GF-D8 (cell line): ENCODE measurements around the gene RIPK3.
A peak's percentile ranks its signal among the peaks of the same experiment; 100 is the strongest.

ENCODE experiments used
- DNase-seq: peaks from one replicate; lab custom pipeline; 2025; lab: John Stamatoyannopoulos, UW

Gene RIPK3

DNA sequence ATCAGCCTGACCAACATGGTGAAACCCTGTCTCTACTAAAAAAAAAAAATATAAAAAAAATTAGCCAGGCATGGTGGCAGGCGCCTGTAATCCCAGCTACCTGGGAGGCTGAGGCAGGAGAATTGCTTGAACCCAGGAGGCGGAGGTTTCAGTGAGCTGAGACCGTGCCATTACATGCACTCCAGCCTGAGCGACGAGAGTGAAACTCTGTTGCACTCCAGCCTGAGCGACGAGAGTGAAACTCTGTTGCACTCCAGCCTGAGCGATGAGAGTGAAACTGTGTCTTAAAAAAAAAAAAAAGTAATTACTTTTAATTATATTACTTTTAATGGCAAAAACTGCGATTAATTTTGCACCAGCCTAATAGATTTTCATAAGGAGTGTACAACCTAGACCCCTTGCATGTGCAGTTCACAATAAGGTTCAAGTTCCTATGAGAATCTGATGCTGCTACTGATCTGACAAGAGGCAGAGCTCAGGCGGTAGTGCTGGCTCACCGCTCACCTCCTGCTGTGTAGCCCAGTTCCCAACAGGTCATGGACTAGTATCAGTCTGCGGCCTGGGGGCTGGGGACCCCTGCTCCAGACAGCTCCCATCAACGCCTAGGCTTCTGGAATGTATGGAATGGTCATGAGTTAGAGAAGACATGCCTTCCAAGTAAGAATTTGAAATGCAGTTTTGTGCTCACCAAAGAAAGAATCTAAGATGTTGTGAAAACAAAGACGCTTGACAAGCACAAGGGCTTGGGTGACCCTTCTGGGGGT is 18.4 kb downstream of the RIPK3 start:
- DNase-seq: no peak

DNA sequence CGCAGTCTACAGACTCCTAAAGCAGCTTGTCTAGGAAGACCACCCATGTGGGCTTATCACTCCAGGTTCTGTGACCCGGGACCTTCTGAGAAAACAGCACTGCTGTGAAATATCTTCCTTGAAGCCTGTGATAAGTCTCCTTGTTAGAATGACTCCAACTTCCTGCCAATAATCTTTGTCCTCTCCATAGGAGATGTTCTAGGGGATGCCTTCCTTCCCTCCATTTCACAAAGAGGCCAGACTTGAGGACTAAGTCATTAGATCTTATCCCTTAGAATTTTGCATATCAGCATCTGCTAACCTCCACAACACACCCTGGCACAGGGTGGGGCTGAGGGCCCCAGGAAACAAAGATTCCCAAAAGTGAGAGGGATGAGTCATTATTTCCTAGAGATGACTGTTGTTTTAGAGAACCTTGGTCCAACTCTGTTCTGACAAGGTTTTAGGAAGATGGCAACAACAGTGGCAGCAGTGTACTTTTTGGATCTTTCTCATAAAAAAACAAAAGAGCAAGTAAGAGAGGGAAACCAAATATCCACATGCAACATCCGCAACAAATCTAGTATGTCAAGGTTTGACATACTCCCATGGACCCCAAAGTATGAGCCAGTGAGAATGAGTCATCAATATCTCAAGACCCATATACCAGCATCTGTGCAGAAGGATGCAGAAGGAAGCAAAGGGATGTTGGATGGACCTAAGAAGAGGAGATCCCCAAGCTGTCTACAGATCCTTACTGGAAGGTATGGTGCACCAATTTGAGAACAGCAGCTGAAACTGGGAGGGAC is 22.5 kb downstream of the RIPK3 start:
- DNase-seq: no peak

- no peak for DNase-seq
Measured at GRCh38 chr14:24316597-24316950, 23.2 kb downstream of the RIPK3 start.

DNA sequence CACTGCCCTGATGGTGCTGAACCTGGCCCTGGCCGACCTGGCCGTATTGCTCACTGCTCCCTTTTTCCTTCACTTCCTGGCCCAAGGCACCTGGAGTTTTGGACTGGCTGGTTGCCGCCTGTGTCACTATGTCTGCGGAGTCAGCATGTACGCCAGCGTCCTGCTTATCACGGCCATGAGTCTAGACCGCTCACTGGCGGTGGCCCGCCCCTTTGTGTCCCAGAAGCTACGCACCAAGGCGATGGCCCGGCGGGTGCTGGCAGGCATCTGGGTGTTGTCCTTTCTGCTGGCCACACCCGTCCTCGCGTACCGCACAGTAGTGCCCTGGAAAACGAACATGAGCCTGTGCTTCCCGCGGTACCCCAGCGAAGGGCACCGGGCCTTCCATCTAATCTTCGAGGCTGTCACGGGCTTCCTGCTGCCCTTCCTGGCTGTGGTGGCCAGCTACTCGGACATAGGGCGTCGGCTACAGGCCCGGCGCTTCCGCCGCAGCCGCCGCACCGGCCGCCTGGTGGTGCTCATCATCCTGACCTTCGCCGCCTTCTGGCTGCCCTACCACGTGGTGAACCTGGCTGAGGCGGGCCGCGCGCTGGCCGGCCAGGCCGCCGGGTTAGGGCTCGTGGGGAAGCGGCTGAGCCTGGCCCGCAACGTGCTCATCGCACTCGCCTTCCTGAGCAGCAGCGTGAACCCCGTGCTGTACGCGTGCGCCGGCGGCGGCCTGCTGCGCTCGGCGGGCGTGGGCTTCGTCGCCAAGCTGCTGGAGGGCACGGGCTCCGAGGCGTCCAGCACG is 23.8 kb downstream of the RIPK3 start:
- no peak for DNase-seq

DNA sequence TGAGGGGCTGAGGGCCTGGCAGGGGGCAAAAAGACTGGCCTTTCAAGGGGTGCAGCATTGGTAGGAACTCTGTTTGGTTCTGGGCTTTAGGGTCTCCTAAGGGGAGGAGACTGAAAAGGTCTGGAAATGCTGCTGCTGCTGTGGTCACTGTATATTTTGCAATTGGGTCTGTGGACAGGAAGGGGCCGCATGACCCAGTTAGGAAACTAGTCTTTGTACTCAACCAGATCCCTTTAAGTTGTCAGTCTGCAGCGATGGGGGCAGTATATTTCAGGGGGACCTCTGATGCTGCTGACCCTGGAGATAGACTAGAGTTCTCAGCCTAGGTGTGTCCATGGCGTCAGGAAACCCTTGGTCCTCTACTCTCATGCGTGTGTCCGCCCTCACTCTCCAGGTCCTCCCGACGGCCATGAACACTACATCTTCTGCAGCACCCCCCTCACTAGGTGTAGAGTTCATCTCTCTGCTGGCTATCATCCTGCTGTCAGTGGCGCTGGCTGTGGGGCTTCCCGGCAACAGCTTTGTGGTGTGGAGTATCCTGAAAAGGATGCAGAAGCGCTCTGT is 24.5 kb downstream of the RIPK3 start:
- DNase-seq: no peak

DNA sequence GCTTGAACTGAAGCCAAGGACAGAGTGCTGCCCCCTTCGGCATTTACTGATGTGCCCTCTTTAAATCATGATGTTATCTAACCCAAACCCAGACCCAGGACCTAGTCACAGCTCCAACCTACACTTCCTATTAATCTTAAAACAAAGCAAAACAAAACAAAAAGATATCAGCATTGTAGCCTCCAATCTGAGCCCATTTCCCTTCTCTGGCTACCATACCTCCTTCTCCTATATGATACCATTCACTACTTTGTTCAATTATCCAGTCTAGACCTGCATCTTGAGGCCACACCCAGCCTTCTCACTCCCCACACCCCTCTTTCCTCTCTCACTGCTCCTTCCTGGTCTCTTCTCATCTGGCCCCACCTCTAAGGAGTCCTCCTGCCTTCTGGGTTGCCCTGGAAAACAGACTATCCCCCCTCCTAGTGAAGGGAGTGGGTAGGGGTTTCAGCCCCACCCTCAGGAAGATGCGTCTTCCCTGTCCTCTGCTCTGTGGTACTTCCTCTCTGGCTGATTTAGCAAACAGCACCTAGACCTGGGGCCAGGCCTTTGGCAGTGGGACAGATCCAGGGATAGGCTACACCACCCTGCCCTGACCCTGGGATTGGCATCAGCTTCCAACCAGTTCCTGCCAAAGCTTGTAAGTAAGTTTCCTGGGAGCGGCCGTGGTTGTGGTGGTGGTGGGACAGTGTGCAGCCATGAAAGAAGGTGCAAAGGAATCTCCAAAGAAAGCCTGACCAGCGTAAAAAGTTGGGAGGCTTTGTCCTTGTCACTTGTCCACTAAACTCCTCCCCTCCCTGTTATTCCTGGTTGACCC is 25.2 kb downstream of the RIPK3 start:
- DNase-seq: no peak

DNA sequence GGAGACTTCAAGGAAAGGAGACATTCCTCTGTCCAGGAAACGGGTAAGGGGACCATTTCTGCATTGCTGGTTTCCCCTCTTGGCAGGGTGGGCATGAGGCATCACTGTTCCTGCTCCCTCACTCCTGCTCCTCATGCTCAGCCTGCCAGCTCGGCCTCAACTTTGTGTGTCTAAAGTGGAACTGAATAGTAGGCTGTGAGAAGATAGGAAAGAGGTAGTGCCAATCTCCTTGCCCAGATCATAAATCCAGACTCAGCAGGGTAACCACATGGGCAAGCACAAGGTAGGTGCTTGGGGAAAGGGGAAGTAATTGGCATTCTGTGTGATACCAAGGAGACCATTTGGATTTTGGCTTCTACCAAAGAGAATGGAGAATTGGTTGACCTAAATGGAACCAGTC is 25.9 kb downstream of the RIPK3 start:
- peak; percentile 52 for DNase-seq

- DNase-seq: peak; percentile 96
Measured at GRCh38 chr14:24312736-24313507, 26.9 kb downstream of the RIPK3 start.

- peak; percentile 57 for DNase-seq
Measured at GRCh38 chr14:24311837-24312615, 27.8 kb downstream of the RIPK3 start.

DNA sequence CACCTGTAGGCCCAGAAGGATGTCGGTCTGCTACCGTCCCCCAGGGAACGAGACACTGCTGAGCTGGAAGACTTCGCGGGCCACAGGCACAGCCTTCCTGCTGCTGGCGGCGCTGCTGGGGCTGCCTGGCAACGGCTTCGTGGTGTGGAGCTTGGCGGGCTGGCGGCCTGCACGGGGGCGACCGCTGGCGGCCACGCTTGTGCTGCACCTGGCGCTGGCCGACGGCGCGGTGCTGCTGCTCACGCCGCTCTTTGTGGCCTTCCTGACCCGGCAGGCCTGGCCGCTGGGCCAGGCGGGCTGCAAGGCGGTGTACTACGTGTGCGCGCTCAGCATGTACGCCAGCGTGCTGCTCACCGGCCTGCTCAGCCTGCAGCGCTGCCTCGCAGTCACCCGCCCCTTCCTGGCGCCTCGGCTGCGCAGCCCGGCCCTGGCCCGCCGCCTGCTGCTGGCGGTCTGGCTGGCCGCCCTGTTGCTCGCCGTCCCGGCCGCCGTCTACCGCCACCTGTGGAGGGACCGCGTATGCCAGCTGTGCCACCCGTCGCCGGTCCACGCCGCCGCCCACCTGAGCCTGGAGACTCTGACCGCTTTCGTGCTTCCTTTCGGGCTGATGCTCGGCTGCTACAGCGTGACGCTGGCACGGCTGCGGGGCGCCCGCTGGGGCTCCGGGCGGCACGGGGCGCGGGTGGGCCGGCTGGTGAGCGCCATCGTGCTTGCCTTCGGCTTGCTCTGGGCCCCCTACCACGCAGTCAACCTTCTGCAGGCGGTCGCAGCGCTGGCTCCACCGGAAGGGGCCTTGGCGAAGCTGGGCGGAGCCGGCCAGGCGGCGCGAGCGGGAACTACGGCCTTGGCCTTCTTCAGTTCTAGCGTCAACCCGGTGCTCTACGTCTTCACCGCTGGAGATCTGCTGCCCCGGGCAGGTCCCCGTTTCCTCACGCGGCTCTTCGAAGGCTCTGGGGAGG is 28.9 kb downstream of the RIPK3 start, which contains the start of gene LTB4R:
LTB4R (plus strand) TSS at position 857 of the 959 bp plus-strand sequence. CDS start 4,150 bp downstream, outside the sequence.
- peak; percentile 58 for DNase-seq

DNA sequence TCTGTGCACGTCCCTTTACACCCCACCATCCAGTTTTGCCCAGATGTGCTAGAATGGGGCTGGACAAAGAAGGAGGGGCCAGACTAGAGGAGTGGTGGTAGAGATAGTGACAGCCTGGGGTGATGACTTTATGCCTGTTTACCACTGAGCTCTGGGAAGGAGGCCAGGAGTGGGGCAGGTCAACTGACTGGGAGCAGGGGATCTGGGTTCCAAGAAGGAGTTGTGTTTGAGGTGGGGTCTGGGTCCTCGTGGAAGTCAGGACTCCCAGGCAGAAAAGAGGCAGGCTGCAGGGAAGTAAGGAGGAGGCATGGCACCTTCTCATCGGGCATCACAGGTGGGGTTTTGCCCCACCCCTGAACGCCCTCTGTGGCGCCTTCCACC is 29.5 kb downstream of the RIPK3 start:
- DNase-seq: no peak

DNA sequence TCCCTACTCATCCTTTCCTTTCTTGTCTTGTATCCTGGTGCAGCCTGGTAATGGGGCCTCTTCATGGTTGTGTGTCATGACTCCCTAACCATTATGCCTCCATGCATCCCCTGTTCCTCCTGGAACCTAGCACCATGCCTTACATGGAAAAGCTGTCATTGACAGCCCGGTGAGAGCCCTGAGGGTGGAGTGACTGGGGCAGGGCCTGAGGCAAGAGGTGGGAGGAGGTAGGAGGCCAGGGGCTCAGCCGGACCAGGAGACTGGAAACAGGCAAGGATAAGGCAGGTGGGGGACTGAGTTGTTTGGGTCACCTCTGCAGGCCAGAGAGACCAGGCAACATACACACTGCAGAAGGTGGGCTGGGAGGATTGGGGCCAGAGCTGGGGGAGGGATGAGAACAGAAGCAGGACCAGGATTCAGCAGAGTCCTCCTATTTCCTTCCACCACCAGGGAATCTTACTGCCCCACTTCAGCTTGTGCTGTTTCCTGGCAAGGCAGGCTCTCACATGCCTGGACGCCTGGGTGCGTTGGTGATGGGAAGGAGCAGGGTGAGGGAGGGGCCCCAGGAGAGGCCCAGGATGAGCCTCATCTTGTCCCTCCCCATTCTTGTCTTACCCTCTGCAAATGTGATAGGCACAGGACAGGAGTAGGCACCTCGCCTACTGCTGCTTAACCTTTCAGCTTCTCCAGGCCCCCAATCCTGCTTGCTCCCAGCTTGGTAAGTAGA is 30.1 kb downstream of the RIPK3 start, which contains the start of gene LTB4R2:
LTB4R2 (plus strand) TSS at position 603 of the 727 bp plus-strand sequence. CDS start 525 bp downstream, outside the sequence.
- no peak for DNase-seq

GRCh38 chr14:24308342-24309124 is 31.3 kb downstream of the RIPK3 start:
- DNase-seq: no peak

DNA sequence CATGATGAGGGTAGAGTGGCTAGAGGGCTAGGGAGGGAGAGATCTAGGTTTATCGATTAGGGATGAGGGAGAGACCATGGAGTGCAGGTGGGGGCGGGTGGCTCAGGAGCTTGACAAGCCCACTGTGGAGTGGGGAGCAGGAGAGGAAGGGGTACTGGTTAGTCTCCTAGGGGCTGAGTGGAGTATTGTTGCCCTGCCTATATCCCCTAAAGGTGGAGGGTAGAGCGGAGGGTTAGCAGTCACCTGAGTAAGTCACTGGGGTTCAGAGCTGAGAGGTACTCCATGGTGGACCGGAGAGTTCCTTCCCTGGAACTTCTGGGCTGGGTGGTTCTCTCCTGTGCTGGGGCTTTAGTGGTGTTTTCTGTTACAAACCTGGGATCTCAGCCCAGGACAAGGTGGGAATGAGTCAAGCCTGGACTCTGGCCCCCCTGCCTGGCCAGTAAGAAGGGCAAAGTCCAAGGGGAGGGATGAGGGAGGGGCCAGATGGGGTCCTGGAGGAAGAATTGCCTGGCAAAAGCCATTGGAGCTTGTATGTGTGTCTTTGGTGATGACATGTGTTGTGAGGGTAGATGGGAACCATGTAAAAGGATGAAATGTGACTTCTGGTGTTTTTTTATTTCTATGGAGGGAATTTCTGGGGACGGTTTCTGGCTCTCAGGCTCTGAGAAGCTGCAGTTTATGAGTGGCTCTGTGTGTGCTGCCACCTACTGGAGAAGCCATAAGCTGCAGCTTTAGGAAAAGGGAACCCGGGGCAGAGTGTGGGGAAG is 32.0 kb downstream of the RIPK3 start, which contains the start of gene CIDEB:
CIDEB (minus strand) TSS at position 403 of the 767 bp plus-strand sequence; CDS start at position 284, 119 bp downstream.
- no peak for DNase-seq

DNA sequence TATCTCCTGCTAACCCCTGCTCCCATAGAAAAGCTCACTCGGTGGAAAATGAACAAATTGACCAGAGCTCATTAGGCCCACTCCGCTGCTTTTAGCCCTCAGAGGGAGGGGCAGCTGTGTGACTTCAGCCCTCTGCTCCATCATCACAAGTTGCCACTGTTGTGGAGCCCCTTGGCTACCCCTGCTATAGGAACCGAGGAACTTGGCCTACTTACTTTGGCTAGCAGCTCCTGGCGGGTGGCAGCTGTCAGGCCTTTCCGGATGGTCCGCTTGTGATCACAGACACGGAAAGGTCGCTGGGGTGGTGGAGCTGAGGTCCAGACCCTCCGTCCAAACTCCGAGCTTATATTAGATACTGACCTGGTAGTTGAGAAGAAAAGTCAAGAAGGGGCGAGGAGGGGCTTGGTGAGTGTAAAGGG is 32.6 kb downstream of the RIPK3 start:
- DNase-seq: no peak

GRCh38 chr14:24304019-24304387 is 35.8 kb downstream of the RIPK3 start:
- DNase-seq: no peak
